ENCODE measurements around the gene CYLD. TPM values are rescaled to one million over a fixed set of nuclear protein-coding genes. Genes with fewer than 3 reads are reported as not detected.

Gene CYLD
- polyA plus RNA-seq, 1 experiment, result 27.8 TPM

GRCh38 chr16:50741225-50741780, 583 bp upstream of the CYLD start:
- H3K9me3 ChIP-seq (ENCODE audit: control insufficient read depth, insufficient read depth, low read length), result no peaks in the 10 kb centered on the region; the same call in 1 of the 2 replicates
- ChIA-PET CTCF (interaction anchor here (1.4 to 2.4 kb wide), 2 partner anchors 65 to 76 kb away, joined by 6 to 28 read pairs; no protein-coding TSS in a partner anchor), POLR2A (interaction anchor here (1.1 kb wide), 1 partner anchor 23 kb away, joined by 3 read pairs; no protein-coding TSS in a partner anchor)
- TF ChIP-seq, protein P1, sequence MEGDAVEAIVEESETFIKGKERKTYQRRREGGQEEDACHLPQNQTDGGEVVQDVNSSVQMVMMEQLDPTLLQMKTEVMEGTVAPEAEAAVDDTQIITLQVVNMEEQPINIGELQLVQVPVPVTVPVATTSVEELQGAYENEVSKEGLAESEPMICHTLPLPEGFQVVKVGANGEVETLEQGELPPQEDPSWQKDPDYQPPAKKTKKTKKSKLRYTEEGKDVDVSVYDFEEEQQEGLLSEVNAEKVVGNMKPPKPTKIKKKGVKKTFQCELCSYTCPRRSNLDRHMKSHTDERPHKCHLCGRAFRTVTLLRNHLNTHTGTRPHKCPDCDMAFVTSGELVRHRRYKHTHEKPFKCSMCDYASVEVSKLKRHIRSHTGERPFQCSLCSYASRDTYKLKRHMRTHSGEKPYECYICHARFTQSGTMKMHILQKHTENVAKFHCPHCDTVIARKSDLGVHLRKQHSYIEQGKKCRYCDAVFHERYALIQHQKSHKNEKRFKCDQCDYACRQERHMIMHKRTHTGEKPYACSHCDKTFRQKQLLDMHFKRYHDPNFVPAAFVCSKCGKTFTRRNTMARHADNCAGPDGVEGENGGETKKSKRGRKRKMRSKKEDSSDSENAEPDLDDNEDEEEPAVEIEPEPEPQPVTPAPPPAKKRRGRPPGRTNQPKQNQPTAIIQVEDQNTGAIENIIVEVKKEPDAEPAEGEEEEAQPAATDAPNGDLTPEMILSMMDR (IDR thresholded peaks at IDR 0.05; ENCODE audit: low read depth, low read length), result no peak
- DNase-seq (ENCODE audit: low read depth, low spot score), result no peak
- no peak overlapping the region for H3K27ac ChIP-seq (ENCODE audit: low read depth, low read length)
- H3K4me3 ChIP-seq (ENCODE audit: low read depth, low read length), result peak overlapping the region; percentile 38
- peaks cover 5% of the 10 kb centered on the region for H3K27me3 ChIP-seq (ENCODE audit: control insufficient read depth, insufficient read depth, low read length)

GRCh38 chr16:50742576-50743200, 802 bp downstream of the CYLD start:
- DNase-seq (ENCODE audit: low read depth, low spot score), result no peak
- CTCF ChIA-PET, result interaction anchor here (0.9 kb wide), 1 partner anchor 64 kb away, joined by 4 read pairs; no protein-coding TSS in a partner anchor
- POLR2A ChIA-PET, result no interaction called here
- Histone ChIP-seq H3K9me3 (ENCODE audit: control insufficient read depth, insufficient read depth, low read length) (no peaks in the 10 kb centered on the region; the same call in 1 of the 2 replicates), H3K4me3 (ENCODE audit: low read depth, low read length) (peak overlapping the region; percentile 78), H3K27ac (ENCODE audit: low read depth, low read length) (peak overlapping the region; percentile 68), H3K27me3 (ENCODE audit: control insufficient read depth, insufficient read depth, low read length) (peaks cover 2% of the 10 kb centered on the region)
- TF ChIP-seq, protein P1 (IDR thresholded peaks at IDR 0.05; ENCODE audit: low read depth, low read length), result no peak

DNA sequence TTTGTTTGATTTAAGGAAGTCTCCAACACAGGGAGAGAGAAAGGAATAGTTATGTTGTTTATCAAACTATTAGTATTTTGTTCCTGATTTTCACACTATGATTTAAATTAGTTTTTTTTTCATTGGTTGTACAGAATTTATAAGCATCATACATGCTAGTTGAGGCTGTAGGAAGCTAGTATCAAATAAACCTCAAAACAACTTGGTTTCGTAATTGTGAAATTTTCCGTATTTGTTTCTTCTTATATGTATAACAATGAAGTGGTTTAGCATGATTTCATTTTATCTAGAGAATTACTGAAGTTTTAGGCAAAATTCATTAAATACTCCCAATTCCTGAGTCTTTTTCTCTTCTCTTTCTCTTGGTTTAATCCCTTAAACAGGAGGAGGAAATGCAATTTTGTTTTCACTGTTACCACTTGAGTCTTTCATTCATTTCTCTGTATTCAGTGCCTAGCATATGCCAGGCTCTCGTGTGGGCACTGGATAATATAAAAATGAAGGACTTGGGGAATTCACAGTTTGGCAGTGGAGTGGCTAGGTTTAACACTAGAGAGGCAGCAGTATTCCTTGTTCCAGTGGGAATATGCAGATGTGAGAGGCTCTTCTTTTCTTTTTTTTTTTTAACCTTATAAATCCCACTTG, 1.8 kb downstream of the CYLD start:
- Histone ChIP-seq H3K27me3 (ENCODE audit: control insufficient read depth, insufficient read depth, low read length) (peaks cover 2% of the 10 kb centered on the region), H3K27ac (ENCODE audit: low read depth, low read length) (no peak overlapping the region), H3K9me3 (ENCODE audit: control insufficient read depth, insufficient read depth, low read length) (no peaks in the 10 kb centered on the region; the same call in 1 of the 2 replicates), H3K4me3 (ENCODE audit: low read depth, low read length) (no peak overlapping the region; the same call in 1 of the 2 replicates)
- ChIA-PET CTCF (interaction anchor here (0.8 to 1.8 kb wide), 5 partner anchors 63 to 719 kb away, joined by 4 to 43 read pairs (median 4); partner anchors contain the start of gene CNEP1R1), POLR2A (no interaction called here)
- TF ChIP-seq, protein P1 (IDR thresholded peaks at IDR 0.05; ENCODE audit: low read depth, low read length), result no peak
- DNase-seq (ENCODE audit: low read depth, low spot score), result no peak

- POLR2A ChIA-PET, result interaction anchor here (0.6 kb wide), 1 partner anchor 1178 kb away, joined by 3 read pairs; no protein-coding TSS in a partner anchor
Observed at GRCh38 chr16:50744881-50745280, 3.0 kb downstream of the CYLD start.

More at GRCh38 chr16:50744881-50745280, 3.0 kb downstream of the CYLD start:
- TF ChIP-seq, protein P1 (IDR thresholded peaks at IDR 0.05; ENCODE audit: low read depth, low read length), result no peak
- DNase-seq (ENCODE audit: low read depth, low spot score), result no peak
- H3K4me3 ChIP-seq (ENCODE audit: low read depth, low read length), result no peak overlapping the region
- H3K9me3 ChIP-seq (ENCODE audit: control insufficient read depth, insufficient read depth, low read length), result no peaks in the 10 kb centered on the region; the same call in 1 of the 2 replicates
- CTCF ChIA-PET, result interaction anchor here (0.6 to 1.8 kb wide), 6 partner anchors 40 to 720 kb away, joined by 3 to 43 read pairs (median 4); partner anchors contain the start of gene CNEP1R1
- H3K27ac ChIP-seq (ENCODE audit: low read depth, low read length), result no peak overlapping the region
- no peaks in the 10 kb centered on the region for H3K27me3 ChIP-seq (ENCODE audit: control insufficient read depth, insufficient read depth, low read length)

Data from AG04450 (cell line).